GM18951 (cell line): ENCODE data around the gene ADPRHL1.
"Not testable (repeated sequence)": the region's sequence is repeated elsewhere in the genome, so short reads cannot be mapped to it uniquely, and the experiment has no call there.

ENCODE experiments used
- POLR2A ChIP-seq: IDR thresholded peaks from 4 replicates; pipeline ENCODE4 v1.6.1; 2011; ENCODE audit warnings: mild to moderate bottlenecking; ENCODE audit not compliant: insufficient read length, insufficient read depth; ENCODE audit errors: extremely low read depth
- in situ Hi-C: fragments of 300-500 bp; cut with MboI; formaldehyde crosslinking; loops from one replicate; pipeline ENCODE4 v1.12.0; 2022; ENCODE audit warnings: low sequenced_read_pairs, mixed read lengths, inconsistent platforms; ENCODE audit not compliant: unreplicated experiment

The ADPRHL1 gene

GRCh38 chr13:113458253-113459065 lies 5.2 kb upstream of the ADPRHL1 start:
- in situ Hi-C loops, result no loop called here
- no peak for TF ChIP-seq POLR2A

DNA sequence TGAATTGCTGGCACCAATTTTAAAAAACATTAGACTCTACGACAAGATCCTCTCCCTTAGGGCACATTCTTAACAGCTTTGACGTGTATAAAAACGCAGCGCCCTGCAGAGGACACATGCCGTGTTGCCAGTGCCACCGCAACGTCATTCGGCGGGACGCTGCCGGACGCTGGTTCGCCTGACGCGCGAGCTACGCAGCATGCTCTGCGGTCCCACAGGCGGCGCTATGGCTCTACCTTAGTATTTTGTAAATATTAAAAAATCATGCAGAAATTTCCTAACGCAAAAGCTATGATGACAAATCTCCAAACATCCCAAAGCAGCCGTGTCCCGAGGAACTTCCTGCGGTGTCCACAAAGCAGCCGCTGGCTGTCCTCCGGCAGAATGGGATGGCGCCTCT lies 4.2 kb upstream of the ADPRHL1 start:
- in situ Hi-C loops, result no loop called here

DNA sequence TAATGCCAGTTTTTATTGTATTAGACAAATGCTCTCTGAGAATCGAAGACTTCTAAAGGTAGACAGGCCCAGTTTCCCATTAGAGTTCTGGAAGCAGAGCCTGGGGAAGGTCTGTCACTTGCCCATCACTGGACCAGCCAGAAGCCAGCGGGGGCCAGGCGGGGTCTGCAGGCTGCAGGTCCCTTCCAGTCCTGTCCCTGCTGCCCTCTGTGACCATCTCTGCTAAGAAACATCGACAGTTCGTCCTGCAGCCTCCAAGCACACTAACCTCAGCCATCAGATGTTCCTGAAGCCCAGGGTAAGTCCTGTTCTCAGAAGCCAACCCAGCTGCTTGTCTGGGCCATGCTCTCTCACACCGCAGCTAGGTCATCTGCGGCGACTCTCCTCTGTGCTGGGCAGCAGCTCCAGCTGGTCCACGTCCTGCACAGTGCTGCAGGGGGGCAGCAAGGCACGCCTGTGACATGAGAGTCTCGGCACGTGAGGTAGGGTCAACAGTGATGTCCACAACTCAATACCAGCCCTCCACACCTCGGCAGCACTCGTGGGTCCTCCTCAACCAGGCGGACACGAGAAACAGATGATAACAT lies 2.9 kb upstream of the ADPRHL1 start:
- in situ Hi-C loops, result no loop called here

More for the DNA sequence above, 4.2 kb upstream of the ADPRHL1 start:
- TF ChIP-seq POLR2A, result no peak

DNA sequence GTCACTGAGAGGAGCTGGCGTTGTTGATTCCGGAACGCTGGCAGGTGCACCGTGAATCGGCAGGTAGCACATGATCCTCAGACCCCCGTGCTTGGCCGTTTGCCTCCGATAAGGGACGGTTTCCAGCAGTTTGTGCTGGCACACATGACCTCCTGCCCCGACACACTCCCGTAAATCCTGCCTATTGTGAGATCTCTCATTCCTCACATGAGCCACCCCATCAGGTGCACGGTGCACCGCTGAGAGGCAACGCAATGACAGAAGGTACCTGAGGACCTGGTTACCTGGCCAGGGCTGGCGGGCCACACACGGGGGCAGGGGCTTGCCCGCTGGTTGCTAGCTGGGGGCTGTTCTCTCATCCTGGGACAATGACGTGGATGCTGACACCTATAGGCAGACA lies 2.1 kb upstream of the ADPRHL1 start:
- no peak for TF ChIP-seq POLR2A
- in situ Hi-C loops, result no loop called here

More for the DNA sequence above, 2.9 kb upstream of the ADPRHL1 start:
- no peak for TF ChIP-seq POLR2A

- in situ Hi-C loops, result no loop called here
- no peak for TF ChIP-seq POLR2A
Measured at GRCh38 chr13:113454936-113455335, 1.6 kb upstream of the ADPRHL1 start.

- TF ChIP-seq POLR2A, result no peak
- in situ Hi-C loops, result no loop called here
Measured at GRCh38 chr13:113452466-113452865, 822 bp downstream of the ADPRHL1 start.

GRCh38 chr13:113451951-113452421 lies 1.3 kb downstream of the ADPRHL1 start:
- in situ Hi-C loops, result no loop called here
- TF ChIP-seq POLR2A, result no peak

- in situ Hi-C loops, result not testable (repeated sequence)
Measured at GRCh38 chr13:113450861-113451620, 2.2 kb downstream of the ADPRHL1 start.

DNA sequence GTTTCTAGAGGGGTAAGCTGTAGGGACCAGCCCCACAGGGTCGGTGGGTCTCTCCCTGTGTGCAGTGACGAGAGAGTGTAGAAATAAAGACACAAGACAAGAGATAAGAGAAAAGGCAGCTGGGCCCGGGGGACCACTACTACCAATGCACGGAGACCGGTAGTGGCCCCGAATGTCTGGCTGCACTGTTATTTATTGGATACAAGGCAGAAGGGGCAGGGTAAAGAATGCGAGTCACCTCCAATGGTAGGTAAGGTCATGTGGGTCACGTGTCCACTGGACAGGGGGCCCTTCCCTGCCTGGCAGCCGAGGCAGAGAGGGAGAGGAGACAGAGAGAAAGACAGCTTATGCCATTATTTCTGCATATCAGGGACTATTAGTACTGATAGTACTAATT lies 2.9 kb downstream of the ADPRHL1 start:
- in situ Hi-C loops, result not testable (repeated sequence)

DNA sequence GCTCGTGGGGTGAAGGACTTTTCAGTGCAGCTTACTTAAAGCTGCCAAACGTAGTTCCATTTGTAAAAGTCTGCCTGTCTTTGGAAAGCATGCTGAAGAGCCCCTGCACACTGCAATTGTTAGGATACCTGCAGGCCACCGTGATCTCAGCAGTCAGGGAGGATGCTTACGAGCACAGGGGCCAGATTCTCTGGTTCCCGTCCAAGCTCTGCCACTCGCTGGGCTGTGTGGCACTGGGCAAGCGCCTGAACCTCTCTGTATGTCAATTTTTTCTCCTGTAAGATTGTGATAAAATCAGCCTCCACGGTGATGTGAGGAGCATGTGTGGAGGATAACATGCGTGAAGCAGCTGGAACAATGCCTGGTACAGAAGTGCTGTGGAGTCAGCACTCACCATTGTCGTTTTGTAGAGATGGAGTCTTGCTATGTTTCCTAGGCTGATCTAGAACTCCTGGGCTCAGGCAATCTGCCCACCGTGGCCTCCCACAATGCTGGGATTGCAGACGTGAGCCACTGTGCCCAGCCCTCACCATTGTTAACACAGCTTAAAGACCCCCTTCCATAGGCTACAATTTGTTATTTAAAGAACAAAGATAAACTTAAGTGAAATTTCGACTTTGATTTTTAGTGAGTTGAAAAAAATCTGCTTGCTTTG lies 3.5 kb downstream of the ADPRHL1 start:
- in situ Hi-C loops, result no loop called here
- no peak for TF ChIP-seq POLR2A

- in situ Hi-C loops, result no loop called here
- TF ChIP-seq POLR2A, result no peak
Measured at GRCh38 chr13:113448885-113449692, 4.2 kb downstream of the ADPRHL1 start.

GRCh38 chr13:113448545-113448884 lies 4.8 kb downstream of the ADPRHL1 start:
- in situ Hi-C loops, result no loop called here

More at GRCh38 chr13:113448545-113448884, 4.8 kb downstream of the ADPRHL1 start:
- no peak for TF ChIP-seq POLR2A
